Hepatic stellate cell (primary cell): ENCODE measurements around the gene EDEM1.
"Not testable (repeated sequence)": the region's sequence is repeated elsewhere in the genome, so short reads cannot be mapped to it uniquely, and the experiment has no call there.

ENCODE experiments used
- DNase-seq: peaks from one replicate; pipeline ENCODE4 v3.0.0; 2011; ENCODE audit warnings: low spot score

The EDEM1 gene

GRCh38 chr3:5233026-5233425 is 45.5 kb downstream of the EDEM1 start:
- no peak for DNase-seq

GRCh38 chr3:5235655-5236054 is 48.1 kb downstream of the EDEM1 start:
- no peak for DNase-seq

GRCh38 chr3:5238545-5238944 is 51.0 kb downstream of the EDEM1 start:
- no peak for DNase-seq

- no peak for DNase-seq
Observed at GRCh38 chr3:5239602-5240001, 52.1 kb downstream of the EDEM1 start.

GRCh38 chr3:5240740-5241139 is 53.2 kb downstream of the EDEM1 start:
- no peak for DNase-seq

GRCh38 chr3:5242785-5243184 is 55.3 kb downstream of the EDEM1 start:
- not testable (repeated sequence) for DNase-seq

- DNase-seq = no peak
Observed at GRCh38 chr3:5245927-5246326, 58.4 kb downstream of the EDEM1 start.

GRCh38 chr3:5248822-5249221 is 61.3 kb downstream of the EDEM1 start:
- DNase-seq = no peak

- DNase-seq = no peak
Observed at GRCh38 chr3:5250467-5251195, 63.1 kb downstream of the EDEM1 start.

GRCh38 chr3:5251196-5251583 is 63.7 kb downstream of the EDEM1 start:
- DNase-seq = no peak

GRCh38 chr3:5252131-5252530 is 64.6 kb downstream of the EDEM1 start:
- DNase-seq = no peak

GRCh38 chr3:5254281-5255048 is 67.0 kb downstream of the EDEM1 start:
- DNase-seq = no peak

- DNase-seq = no peak
Observed at GRCh38 chr3:5255404-5256344, 68.2 kb downstream of the EDEM1 start.

GRCh38 chr3:5258526-5258925 is 71.0 kb downstream of the EDEM1 start:
- DNase-seq = no peak

- DNase-seq = no peak
Observed at GRCh38 chr3:5260992-5261501, 73.5 kb downstream of the EDEM1 start.

GRCh38 chr3:5262507-5262906 is 75.0 kb downstream of the EDEM1 start:
- DNase-seq = no peak

GRCh38 chr3:5264093-5264600 is 76.6 kb downstream of the EDEM1 start:
- DNase-seq = no peak

- DNase-seq = no peak
Observed at GRCh38 chr3:5264896-5265770, 77.6 kb downstream of the EDEM1 start.

- DNase-seq = no peak
Observed at GRCh38 chr3:5267252-5267651, 79.7 kb downstream of the EDEM1 start.

GRCh38 chr3:5267889-5268288 is 80.4 kb downstream of the EDEM1 start:
- no peak for DNase-seq
